ENCODE measurements around the gene PITPNB. TPM values are rescaled to one million over a fixed set of nuclear protein-coding genes. Genes with fewer than 3 reads are reported as not detected.

PITPNB gene
- total RNA-seq, 1 donor from 2014 or later: 66.6 TPM

- H3K27me3 Mint-ChIP-seq (ENCODE audit: unreplicated experiment): no peaks in the 10 kb centered on the region
- DNase-seq: no peak
- no peak overlapping the region for H3K27ac Mint-ChIP-seq (ENCODE audit: unreplicated experiment)
Observed at GRCh38 chr22:27820896-27821866, 97.9 kb downstream of the PITPNB start.

GRCh38 chr22:27816552-27816951 lies 102.5 kb downstream of the PITPNB start:
- Mint-ChIP-seq H3K4me1 (ENCODE audit: low read depth, unreplicated experiment) (no peaks in the 10 kb centered on the region), H3K36me3 (ENCODE audit: unreplicated experiment) (no peaks in the 10 kb centered on the region), H3K9me3 (ENCODE audit: unreplicated experiment) (peaks cover 1% of the 10 kb centered on the region), H3K4me3 (ENCODE audit: unreplicated experiment) (no peak overlapping the region), H3K27me3 (ENCODE audit: unreplicated experiment) (no peaks in the 10 kb centered on the region), H3K27ac (ENCODE audit: unreplicated experiment) (no peak overlapping the region)
- DNase-seq: no peak
- TF ChIP-seq CTCF (IDR thresholded peaks at IDR 0.05; ENCODE audit: partially characterized antibody, unreplicated experiment): no peak

More at GRCh38 chr22:27820896-27821866, 97.9 kb downstream of the PITPNB start:
- Mint-ChIP-seq H3K36me3 (ENCODE audit: unreplicated experiment) (no peaks in the 10 kb centered on the region), H3K9me3 (ENCODE audit: unreplicated experiment) (peaks cover 2% of the 10 kb centered on the region), H3K4me3 (ENCODE audit: unreplicated experiment) (no peak overlapping the region), H3K4me1 (ENCODE audit: low read depth, unreplicated experiment) (no peaks in the 10 kb centered on the region)
- no peak for TF ChIP-seq CTCF (IDR thresholded peaks at IDR 0.05; ENCODE audit: partially characterized antibody, unreplicated experiment)

- no peaks in the 10 kb centered on the region for H3K36me3 Mint-ChIP-seq (ENCODE audit: unreplicated experiment)
- H3K4me1 Mint-ChIP-seq (ENCODE audit: low read depth, unreplicated experiment): no peaks in the 10 kb centered on the region
- no peak for TF ChIP-seq CTCF (IDR thresholded peaks at IDR 0.05; ENCODE audit: partially characterized antibody, unreplicated experiment)
- no peak overlapping the region for H3K4me3 Mint-ChIP-seq (ENCODE audit: unreplicated experiment)
- no peaks in the 10 kb centered on the region for H3K27me3 Mint-ChIP-seq (ENCODE audit: unreplicated experiment)
- H3K9me3 Mint-ChIP-seq (ENCODE audit: unreplicated experiment): peaks cover 1% of the 10 kb centered on the region
- DNase-seq: no peak
- H3K27ac Mint-ChIP-seq (ENCODE audit: unreplicated experiment): no peak overlapping the region
Observed at GRCh38 chr22:27815826-27816530, 103.1 kb downstream of the PITPNB start.

GRCh38 chr22:27814993-27815392 lies 104.1 kb downstream of the PITPNB start:
- Mint-ChIP-seq H3K4me1 (ENCODE audit: low read depth, unreplicated experiment) (no peaks in the 10 kb centered on the region), H3K9me3 (ENCODE audit: unreplicated experiment) (peaks cover 1% of the 10 kb centered on the region), H3K27me3 (ENCODE audit: unreplicated experiment) (no peaks in the 10 kb centered on the region), H3K36me3 (ENCODE audit: unreplicated experiment) (no peaks in the 10 kb centered on the region), H3K4me3 (ENCODE audit: unreplicated experiment) (no peak overlapping the region), H3K27ac (ENCODE audit: unreplicated experiment) (no peak overlapping the region)
- DNase-seq: no peak
- TF ChIP-seq CTCF (IDR thresholded peaks at IDR 0.05; ENCODE audit: partially characterized antibody, unreplicated experiment): no peak

Measured in glutamatergic neuron (in vitro differentiated cells).